ENCODE data around the gene SHISA5.

DNA sequence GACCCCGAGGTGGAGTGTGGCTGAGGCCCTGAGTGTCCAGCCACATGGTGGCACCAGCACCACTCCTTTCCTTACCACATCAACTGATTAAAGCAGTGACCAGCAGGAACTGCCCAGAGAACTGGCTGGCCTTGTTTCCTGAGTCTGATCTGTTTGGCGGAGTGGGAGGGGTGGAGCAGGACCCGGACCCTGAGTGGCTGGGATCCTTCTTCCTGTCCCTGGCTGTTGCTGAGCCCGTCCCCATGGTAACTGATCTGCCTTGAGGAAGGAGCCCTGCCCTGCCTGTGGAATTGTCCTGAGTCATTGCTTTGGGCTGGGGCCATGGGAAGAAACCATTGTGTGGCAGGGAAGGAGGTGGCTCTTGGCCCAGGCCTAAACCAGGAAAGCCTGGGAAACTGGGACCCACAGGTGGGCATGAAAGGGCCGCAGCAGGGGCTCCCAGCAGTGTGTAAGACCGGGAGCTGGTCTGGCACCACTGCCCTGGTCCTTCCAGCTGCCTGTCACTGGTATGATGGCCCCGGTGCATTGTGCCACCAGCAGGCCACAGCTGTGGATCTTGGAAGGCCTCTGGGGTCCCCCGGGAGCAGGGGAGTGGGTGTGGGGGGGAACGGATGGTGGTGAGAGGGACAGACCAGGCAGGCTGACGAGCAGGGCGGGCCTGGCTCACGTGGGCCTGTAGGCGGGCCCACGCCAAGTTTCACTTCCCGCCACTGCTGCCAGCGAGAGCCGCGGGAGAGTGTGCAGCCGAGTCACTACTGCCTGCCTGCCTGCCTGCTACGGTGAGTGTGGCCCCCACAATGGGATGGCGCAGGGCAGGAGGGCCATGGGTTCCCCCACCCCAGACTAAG lies 38.2 kb downstream of the SHISA5 start:
- TF ChIP-seq GATA2 (IDR thresholded peaks at IDR 0.05; ENCODE audit: low read depth, low read length): no peak
- no peak for TF ChIP-seq GATA3 (IDR thresholded peaks at IDR 0.05; ENCODE audit: low read depth, low read length)
